NCI-H446 treated with DMSO at 0.1 percent for 48 hours (cell line): ENCODE data around the gene MBD3L3.
A peak's percentile ranks its signal among the peaks of the same experiment; 100 is the strongest.
"Not testable (repeated sequence)": the region's sequence is repeated elsewhere in the genome, so short reads cannot be mapped to it uniquely, and the experiment has no call there.

Experiments used
- DNase-seq: peaks from one replicate; lab custom pipeline; 2025; lab: John Stamatoyannopoulos, UW

MBD3L3 gene

DNA sequence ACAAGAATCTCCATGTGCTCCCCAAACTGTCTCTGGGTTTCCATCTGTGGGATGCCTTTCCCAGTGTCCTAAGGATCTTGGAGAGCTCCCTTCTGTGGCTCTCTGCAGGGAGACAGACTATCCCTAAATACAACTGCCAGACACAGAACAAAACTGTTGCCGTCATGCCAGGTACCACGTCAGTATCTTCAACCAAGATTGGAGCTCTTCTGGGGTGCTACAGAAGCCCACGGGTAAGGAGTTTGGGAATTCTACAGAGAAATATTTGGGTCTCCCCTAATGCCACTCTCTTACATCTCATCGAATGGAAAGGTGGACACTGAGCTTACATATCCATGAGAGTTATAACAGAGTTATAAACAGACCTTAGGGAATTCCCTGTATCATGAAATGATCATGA is 4.9 kb upstream of the MBD3L3 start:
- no peak for DNase-seq

DNA sequence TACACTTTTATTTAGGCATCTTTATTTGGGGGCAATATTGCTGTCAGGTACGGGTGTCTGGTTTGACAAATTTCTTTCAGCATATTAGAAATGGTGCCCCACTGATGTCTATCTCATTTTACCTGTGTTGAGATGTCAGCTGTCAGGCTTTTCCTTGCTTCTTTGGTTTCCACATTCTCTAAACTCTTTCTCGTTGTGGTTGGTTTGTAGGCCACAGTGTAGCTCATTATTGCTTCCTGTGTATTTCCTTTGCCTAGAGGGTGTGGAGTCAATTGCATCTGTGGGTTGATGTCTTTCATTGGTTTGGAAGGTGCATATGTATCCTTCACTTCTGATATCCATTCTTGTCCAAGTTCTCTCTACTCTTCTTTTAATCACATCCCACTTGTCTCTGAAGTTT is 1.5 kb upstream of the MBD3L3 start:
- DNase-seq: not testable (repeated sequence)

DNA sequence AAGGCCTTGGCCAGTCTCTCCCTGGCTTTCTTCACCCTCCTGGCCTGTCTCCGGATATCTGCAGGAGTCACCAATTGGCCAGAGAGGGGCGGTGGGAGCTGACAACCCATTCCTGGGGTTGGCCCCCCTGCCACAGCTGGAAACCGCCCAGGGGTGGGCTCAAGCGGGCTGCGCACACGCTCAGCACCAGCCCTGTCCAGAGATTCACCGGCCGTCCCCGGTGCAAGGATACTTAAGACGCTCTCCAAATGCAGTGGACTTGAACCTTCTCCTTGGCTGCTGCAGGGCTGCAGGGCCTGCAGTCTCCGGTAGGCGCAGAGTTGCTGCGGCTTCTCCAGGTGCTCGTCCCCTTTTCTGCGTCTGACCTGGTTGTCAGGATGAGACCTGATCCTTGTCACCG is 2.1 kb downstream of the MBD3L3 start:
- DNase-seq: not testable (repeated sequence)

DNA sequence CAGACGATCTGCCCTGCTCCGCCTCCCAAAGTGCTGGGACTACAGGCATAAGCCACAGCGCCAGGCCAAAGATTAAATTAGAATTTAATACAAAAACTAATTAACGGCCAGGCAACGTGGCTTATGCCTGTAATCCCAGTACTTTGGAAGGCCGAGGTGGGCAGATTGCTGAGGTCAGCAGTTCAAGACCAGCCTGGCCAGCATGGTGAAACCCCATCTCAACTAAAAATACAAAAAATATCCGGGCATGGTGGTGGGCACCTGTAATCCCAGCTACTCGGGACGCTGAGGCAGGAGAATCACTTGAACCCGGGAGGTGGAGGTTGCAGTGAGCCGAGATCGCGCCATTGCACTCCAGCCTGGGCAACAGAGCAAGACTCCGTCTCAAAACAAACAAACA is 2.8 kb downstream of the MBD3L3 start:
- DNase-seq: not testable (repeated sequence)

DNA sequence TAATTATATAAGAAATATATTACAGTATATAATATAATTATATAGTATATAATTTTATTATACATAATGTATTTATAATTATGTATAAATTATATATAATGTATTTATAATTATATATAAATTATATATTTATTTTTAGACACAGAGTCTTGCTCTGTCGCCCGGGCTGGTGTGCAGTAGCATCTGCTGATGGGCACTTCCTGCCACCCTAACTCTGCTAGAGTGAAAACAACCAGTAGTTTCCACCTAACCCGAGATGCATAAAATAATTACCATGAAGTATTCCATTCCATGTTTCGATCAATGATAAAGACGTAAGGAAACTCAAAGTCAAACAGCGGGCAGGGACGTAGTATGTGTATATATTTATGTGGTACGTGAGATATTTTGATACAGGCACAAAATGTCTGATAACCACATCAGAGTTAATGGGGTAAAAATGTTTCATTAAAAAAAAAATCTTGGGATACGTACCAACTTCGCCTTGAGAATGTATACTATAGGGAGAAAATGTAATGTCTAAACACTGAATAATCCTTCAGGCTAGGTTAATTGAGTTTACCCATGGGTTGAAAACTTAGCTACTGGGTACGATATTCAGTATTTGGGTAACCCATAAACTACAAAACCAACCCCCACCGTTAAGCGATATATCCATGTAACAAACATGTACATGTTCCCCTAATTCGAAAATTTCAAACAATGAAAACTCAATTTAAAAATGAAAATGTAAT is 3.7 kb downstream of the MBD3L3 start:
- not testable (repeated sequence) for DNase-seq

DNA sequence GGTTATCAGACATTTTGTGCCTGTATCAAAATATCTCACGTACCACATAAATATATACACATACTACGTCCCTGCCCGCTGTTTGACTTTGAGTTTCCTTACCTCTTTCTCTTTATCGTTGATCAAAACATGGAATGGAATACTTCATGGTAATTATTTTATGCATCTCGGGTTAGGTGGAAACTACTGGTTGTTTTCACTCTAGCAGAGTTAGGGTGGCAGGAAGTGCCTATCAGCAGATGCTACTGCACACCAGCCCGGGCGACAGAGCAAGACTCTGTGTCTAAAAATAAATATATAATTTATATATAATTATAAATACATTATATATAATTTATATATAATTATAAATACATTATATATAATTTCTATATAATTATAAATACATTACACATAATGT is 5.6 kb downstream of the MBD3L3 start:
- DNase-seq: not testable (repeated sequence)

DNA sequence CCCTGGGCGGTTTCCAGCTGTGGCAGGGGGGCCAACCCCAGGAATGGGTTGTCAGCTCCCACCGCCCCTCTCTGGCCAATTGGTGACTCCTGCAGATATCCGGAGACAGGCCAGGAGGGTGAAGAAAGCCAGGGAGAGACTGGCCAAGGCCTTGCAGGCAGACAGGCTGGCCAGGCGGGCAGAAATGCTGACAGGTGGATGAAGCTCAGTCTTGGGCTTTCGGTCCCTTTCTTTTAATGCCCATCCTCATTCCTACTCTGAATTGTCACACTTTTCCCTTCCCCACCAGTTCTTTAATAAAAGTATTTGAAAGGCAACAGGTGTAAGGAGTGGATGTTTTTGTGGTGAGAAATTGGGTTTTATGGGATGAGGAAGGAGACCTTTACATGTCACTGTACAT is 7.1 kb downstream of the MBD3L3 start:
- DNase-seq: not testable (repeated sequence)

DNA sequence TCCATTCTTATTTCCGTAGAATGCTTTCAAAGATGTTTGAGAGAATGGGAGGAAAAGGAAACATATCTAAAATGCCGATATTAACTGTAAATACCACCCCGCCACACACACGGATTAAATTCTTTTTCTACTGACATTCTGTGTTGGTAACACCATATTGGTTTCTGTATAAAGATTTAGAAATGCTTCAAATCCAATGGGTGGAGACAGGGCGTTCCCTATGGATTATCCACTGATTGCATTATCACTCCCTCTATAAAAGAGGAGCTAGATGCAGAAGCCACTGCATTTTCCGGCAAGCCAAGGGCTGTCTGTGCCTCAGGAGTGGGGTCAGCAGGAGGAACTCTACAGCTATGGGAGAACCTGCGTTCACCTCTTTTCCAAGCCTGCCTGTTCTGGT is 9.5 kb downstream of the MBD3L3 start, which contains the start of gene MBD3L2:
TSS of gene MBD3L2 (plus strand) at position 301 of the 400 bp plus-strand sequence. CDS start at position 354, 53 bp downstream.
- not testable (repeated sequence) for DNase-seq

DNA sequence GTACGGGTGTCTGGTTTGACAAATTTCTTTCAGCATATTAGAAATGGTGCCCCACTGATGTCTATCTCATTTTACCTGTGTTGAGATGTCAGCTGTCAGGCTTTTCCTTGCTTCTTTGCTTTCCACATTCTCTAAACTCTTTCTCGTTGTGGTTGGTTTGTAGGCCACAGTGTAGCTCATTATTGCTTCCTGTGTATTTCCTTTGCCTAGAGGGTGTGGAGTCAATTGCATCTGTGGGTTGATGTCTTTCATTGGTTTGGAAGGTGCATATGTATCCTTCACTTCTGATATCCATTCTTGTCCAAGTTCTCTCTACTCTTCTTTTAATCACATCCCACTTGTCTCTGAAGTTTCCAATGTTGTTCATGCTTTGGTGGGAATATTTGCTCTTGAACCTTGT is 16.9 kb downstream of the MBD3L3 start:
- not testable (repeated sequence) for DNase-seq

DNA sequence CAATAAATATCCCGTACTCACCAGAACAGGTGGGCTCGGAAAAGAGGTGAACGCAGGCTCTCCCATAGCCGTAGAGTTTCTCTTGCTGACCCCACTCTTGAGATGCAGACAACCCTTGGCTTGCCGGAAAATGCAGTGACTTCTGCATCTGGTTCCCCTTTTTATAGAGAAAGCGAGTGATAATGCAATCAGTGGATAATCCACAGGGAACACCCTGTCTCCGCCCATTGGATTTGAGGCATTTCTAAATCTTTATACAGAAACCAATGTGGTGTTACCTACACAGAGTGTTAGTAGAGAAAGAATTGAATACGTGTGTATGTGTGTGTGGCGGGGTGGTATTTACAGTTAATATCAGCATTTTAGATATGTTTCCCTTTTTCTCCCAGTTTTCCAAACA is 18.4 kb downstream of the MBD3L3 start, which contains the start of gene MBD3L4:
TSS of gene MBD3L4 (minus strand) at position 101 of the 400 bp plus-strand sequence. CDS start at position 66, 35 bp downstream.
- DNase-seq: not testable (repeated sequence)

DNA sequence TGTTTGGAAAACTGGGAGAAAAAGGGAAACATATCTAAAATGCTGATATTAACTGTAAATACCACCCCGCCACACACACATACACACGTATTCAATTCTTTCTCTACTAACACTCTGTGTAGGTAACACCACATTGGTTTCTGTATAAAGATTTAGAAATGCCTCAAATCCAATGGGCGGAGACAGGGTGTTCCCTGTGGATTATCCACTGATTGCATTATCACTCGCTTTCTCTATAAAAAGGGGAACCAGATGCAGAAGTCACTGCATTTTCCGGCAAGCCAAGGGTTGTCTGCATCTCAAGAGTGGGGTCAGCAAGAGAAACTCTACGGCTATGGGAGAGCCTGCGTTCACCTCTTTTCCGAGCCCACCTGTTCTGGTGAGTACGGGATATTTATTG is 28.2 kb downstream of the MBD3L3 start, which contains the start of gene MBD3L5:
TSS of gene MBD3L5 (plus strand) at position 301 of the 400 bp plus-strand sequence. CDS start at position 335, 34 bp downstream.
- not testable (repeated sequence) for DNase-seq

DNA sequence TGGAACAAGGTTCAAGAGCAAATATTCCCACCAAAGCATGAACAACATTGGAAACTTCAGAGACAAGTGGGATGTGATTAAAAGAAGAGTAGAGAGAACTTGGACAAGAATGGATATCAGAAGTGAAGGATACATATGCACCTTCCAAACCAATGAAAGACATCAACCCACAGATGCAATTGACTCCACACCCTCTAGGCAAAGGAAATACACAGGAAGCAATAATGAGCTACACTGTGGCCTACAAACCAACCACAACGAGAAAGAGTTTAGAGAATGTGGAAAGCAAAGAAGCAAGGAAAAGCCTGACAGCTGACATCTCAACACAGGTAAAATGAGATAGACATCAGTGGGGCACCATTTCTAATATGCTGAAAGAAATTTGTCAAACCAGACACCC is 29.7 kb downstream of the MBD3L3 start:
- not testable (repeated sequence) for DNase-seq

DNA sequence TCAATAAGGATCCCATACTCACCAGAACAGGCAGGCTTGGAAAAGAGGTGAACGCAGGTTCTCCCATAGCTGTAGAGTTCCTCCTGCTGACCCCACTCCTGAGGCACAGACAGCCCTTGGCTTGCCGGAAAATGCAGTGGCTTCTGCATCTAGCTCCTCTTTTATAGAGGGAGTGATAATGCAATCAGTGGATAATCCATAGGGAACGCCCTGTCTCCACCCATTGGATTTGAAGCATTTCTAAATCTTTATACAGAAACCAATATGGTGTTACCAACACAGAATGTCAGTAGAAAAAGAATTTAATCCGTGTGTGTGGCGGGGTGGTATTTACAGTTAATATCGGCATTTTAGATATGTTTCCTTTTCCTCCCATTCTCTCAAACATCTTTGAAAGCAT is 37.1 kb downstream of the MBD3L3 start, which contains the start of gene MBD3L2B:
TSS of gene MBD3L2B (minus strand) at position 101 of the 400 bp plus-strand sequence. CDS start at position 67, 34 bp downstream.
- DNase-seq: not testable (repeated sequence)

DNA sequence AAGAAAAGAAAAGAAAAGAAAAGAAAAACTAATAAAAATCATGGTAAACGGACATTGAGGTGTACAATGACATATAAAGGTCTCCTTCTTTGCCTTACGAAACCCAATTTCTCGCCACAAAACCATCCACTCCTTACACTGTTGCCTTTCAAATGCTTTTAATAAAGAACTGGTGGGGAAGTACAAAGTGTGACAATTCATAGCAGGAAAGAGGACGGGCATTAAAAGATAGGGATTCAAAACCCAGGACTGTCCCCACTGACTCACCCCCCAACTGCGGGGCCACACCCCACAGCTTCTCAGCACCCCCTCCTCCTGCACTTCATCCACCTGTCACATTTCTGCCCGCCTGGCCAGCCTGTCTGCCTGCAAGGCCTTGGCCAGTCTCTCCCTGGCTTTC is 39.6 kb downstream of the MBD3L3 start:
- no peak for DNase-seq

DNA sequence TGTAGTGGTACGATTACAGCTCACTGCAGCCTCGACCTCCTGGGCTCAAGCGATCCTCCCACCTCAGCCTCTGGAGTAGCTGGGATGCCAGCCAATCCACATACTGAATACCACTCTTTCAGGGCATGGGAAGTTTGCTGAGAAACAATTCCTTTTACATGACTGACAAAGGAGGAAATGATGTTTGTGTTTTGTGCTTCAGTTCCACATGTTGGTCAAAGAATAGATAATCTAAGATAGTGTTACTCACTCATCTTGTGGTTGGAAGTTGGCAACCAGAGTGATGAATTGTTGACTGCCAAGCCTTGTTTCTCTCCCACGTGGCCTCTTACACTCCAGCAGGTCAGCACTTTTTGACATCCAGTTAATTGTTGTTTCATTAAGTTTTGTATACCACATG is 44.8 kb downstream of the MBD3L3 start:
- no peak for DNase-seq

DNA sequence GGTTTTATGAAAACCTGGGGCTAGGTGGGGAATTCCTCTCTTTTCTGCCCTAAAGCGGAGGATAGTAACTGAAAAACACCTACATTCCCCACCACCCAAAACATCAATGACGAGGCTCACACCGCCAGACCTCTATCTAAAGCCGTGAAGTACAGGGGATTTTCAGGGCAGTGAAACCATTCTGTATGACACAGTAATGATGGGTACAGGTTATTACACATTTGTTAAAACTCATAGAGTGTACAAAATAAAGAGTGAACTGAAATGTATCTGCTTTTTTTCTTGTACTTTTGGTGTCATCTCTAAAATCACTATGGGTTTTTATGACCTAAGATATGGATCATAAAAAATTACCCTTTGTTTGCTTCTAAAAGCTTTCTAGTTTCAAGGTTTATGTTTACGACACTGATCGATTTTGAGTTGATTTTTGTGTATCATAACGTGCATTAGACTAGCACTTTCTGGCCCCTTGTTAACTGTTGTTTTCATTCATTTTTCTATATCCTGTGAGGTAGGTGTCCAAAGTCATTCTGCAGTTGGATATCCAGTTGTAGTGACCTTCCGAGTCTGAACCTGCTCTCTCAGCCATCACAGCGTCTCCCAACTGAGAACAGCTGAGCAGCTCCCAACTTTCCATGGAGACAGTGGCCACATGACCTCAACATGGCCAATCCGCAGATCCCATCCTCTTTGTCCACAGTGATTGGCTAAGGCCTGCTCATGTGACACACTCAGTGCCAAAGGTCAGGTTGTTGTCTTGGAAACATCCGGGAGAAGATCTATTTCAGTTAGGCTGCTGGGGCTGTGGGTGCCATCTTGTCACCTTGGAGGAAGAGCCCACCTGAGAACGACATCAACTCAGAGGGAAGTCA is 47.5 kb downstream of the MBD3L3 start:
- peak; percentile 48 for DNase-seq

DNA sequence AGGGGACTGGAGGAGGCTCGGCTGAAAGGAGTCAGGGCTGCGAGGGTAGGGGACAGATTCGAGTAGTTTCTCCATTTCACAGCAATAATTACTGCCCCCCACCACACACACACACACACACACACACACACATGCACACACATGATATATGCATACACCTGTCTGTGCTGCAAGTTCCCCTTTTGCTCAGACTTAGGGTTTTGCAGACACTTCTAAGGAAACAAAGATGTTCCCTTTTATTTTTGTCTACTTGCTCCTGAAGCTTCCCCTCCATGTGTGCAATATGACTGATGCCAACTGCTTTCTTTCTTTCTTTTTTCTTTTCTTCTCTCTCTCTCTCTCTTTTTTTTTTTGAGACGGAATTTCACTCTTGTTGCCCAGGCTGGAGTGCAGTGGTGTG is 50.6 kb downstream of the MBD3L3 start:
- DNase-seq: no peak
